Measurements from ENCODE around the gene GTF3C1.
"Not testable (repeated sequence)": the region's sequence is repeated elsewhere in the genome, so short reads cannot be mapped to it uniquely, and the experiment has no call there.

Gene GTF3C1

GRCh38 chr16:27571433-27572326 lies 22.0 kb upstream of the GTF3C1 start:
- no peak for FAIRE-seq
- no peak for DNase-seq (ENCODE audit: extremely low spot score, insufficient read length, low read depth)

DNA sequence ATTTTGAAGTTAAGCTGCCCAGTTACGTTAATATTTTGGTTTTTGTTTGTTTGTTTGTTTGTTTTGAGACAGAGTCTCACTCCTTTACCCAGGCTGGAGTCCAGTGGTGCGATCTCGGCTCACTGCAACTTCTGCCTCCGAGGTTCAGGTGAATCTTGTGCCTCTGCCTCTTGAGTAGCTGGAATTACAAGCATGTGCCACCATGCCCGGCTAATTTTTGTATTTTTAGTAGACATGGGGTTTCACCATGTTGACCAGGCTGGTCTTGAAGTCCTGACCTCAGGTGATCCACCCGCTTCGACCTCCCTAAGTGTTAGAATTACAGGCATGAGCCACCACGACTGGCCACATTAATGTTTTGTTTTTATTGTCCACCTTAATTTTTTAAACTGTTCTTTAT lies 21.3 kb upstream of the GTF3C1 start:
- not testable (repeated sequence) for FAIRE-seq; DNase-seq (ENCODE audit: extremely low spot score, insufficient read length, low read depth)

- DNase-seq (ENCODE audit: extremely low spot score, insufficient read length, low read depth) = no peak
- no peak for FAIRE-seq
Observed at GRCh38 chr16:27568077-27568476, 18.4 kb upstream of the GTF3C1 start.

DNA sequence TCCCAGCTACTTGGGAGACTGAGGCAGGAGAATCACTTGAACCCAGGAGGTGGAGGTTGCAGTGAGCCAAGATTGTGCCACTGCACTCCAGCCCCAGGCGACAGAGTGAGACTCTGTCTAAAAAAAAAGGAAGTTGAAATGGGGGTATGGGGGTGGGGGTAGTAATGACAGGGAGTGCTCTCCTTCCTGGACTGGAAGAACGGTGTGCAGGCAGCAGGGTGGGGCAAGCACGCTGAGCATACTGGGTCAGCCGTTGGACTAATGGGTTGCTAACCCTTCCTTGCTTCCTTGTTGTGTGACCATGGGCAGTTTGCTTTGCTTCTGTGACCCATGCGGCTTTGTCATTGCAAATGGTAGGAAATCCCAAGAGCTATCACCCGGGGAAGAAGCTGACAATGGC lies 16.7 kb upstream of the GTF3C1 start:
- DNase-seq (ENCODE audit: extremely low spot score, insufficient read length, low read depth) = no peak

DNA sequence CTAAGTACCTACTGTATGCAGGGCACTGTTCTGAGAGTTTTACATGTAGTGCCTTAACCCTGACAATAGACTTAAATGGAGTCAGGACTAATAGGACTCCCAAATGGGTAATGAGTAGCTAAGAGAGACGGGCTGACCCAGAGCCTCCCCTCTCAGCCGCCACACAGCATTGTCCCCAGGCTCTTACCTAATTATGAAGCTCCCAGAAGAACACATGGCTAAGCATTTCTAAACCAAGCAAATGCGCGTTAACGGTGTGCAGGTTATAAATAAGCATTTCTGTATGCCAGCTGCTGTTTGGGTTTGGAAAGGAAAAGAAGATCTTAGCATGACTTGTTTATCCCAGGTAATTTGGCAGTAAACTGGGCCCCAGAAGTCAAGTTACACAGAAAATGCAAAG lies 14.5 kb upstream of the GTF3C1 start:
- DNase-seq (ENCODE audit: extremely low spot score, insufficient read length, low read depth) = no peak
- FAIRE-seq = no peak

More for the DNA sequence above, 16.7 kb upstream of the GTF3C1 start:
- no peak for FAIRE-seq

GRCh38 chr16:27561216-27561615 lies 11.5 kb upstream of the GTF3C1 start:
- DNase-seq (ENCODE audit: extremely low spot score, insufficient read length, low read depth) = no peak

DNA sequence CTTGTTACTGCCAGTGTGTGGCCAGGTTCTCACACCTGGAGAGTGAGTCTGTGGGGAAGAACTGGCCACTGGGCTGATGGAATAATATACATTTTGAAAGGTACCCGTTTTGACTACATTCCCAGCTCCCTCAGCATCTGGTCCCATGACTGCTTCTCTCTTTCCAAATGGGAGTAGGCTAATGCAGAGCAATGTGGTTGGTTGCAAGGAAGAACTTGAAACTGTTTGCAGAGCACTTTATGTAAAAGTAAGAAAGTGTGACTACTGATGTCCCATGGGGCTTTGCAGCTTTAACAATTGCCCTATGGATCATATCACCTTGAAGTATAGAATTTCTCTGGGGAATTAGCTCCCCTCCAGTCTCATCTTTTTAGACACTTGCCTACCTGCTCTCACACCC lies 9.2 kb upstream of the GTF3C1 start:
- DNase-seq (ENCODE audit: extremely low spot score, insufficient read length, low read depth) = no peak
- no peak for FAIRE-seq

More at GRCh38 chr16:27561216-27561615, 11.5 kb upstream of the GTF3C1 start:
- FAIRE-seq = no peak

DNA sequence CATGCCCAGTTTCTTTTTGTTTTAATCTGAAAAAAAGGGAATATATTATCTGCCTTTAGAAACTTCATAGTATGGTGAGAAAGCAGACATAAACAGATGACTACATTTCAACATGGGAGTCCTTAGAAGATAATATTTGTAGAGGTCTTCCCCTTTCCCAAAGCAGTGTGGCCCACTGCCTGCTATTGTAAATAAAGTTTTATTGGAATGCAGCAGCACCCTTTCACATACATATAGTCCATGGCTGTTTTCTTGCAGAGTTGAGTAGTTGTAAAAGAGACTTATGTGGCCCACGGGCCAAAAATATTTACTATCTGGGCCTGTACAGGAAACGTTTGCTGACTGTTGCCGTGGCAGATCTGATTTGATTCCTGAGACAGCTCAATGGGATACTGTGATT lies 8.7 kb upstream of the GTF3C1 start:
- FAIRE-seq = no peak
- no peak for DNase-seq (ENCODE audit: extremely low spot score, insufficient read length, low read depth)

DNA sequence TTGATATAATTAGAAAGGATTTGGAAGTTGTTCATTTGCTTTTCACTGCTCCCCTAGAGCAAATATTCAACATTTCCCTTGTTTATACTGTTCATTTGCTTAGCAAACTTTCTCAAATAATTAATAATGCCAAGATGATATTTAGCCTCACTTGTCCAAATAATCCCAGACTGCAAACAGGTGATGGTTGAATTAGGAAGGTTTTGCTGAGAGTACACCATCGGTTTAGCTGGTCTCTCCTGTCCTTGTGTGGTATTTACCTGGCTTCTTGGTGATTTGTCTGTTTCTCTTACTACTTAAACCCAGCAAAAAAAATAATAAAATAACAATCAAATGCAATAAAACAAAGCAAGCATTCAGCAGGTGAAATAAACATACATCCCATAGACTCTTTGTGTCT lies 6.8 kb upstream of the GTF3C1 start:
- DNase-seq (ENCODE audit: extremely low spot score, insufficient read length, low read depth) (no peak), FAIRE-seq (no peak)

DNA sequence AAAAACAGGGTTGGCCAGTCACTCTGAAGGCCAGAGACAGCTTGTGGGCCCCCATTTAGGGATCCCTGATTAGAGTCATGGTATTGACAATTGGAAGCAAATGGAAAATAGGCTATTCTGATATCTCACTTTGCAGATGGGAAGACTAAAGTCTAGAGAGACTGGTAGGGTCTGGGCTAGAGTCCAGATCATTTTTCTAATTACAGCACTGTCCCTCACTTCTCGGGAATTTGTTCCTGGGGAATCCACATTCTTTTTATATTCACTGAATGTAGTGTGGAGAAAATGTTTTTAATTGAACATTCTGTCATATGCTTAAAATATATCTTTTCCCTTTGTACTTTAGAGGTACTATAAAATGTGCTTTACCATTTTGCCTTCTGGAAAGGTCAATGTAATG lies 1.3 kb upstream of the GTF3C1 start:
- DNase-seq (ENCODE audit: extremely low spot score, insufficient read length, low read depth) = no peak
- FAIRE-seq = no peak

DNA sequence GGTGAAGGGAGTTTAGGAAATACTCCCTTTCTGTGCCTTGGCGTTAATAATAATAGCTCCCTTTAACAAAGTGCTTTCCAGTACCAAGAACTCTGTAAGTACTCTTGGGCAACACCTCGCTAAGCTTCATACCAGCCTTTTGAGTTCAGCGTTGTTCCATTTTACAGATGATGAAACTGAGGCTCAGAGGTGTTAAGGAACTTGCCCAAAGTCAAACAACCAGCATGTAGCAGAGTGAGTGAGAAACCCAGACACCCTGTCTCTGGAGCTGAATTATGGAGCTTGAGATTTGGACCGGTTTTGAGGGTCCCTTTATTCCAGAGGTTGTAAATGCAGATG lies 838 bp upstream of the GTF3C1 start:
- DNase-seq (ENCODE audit: extremely low spot score, insufficient read length, low read depth) (no peak), FAIRE-seq (no peak)

- DNase-seq (ENCODE audit: extremely low spot score, insufficient read length, low read depth) (no peak), FAIRE-seq (no peak)
Observed at GRCh38 chr16:27549464-27549745, 308 bp downstream of the GTF3C1 start.

DNA sequence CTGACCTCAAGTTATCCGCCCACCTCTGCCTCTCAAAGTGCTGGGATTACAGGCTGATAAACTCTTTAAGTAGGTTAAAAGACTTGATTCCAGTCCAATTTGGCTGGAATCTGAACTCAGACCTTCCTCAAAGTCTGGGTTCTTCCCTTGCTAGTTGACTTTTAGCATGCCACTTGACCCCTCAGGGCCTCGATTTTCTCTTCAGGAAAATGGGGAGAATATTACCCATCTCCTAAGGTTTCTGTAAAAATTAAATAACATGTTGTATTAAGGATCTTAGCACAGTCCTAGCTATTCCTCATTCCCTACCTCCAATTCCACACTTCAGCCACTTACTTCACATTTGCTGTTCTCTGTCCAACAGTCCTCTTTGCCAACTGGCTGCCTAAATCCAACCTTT lies 1.9 kb downstream of the GTF3C1 start:
- FAIRE-seq = no peak

DNA sequence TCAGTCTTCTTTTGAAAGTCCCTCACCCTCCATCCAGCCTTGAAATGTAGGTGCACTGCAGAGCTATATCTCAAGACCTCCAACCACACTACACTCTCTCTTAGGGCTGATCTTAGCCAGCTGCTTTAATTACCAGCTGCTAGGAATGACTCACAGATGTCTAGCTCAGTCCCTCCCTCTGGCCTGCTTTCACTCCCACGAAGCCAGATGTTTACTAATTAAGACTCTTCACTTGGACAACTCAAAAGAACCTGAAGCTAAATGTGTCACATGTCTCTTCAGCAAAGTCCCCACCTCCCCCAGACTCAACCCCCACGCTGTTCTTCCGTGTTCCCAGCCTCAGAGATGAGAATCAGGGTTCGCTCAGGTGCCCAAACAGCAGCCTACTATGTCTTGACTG lies 2.6 kb downstream of the GTF3C1 start:
- FAIRE-seq (no peak), DNase-seq (ENCODE audit: extremely low spot score, insufficient read length, low read depth) (no peak)

More for the DNA sequence above, 1.9 kb downstream of the GTF3C1 start:
- DNase-seq (ENCODE audit: extremely low spot score, insufficient read length, low read depth) = no peak

- DNase-seq (ENCODE audit: extremely low spot score, insufficient read length, low read depth) = no peak
- FAIRE-seq = no peak
Observed at GRCh38 chr16:27544671-27545070, 5.0 kb downstream of the GTF3C1 start.

- no peak for FAIRE-seq
- DNase-seq (ENCODE audit: extremely low spot score, insufficient read length, low read depth) = no peak
Observed at GRCh38 chr16:27543801-27544200, 5.9 kb downstream of the GTF3C1 start.

- no peak for FAIRE-seq
Observed at GRCh38 chr16:27539636-27540035, 10.1 kb downstream of the GTF3C1 start.

DNA sequence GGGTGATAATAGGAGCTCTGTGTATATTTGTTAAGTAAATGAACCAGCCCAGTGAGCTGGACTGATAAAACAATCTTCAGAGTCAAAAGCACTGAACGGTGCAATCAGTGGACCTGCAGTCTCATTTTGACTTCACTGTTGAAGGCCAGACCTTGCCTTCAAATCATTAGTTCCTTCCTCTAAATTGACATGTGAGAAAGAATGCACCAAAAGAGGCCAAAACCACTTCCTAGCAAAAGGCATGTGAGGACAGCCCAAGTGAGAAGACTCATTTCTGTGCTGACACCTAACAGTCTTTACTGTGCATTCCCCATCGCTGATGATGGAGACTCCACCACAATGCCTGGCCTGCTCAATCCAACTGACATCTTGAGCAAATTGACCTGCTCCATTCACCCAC lies 10.6 kb downstream of the GTF3C1 start:
- DNase-seq (ENCODE audit: extremely low spot score, insufficient read length, low read depth) (no peak), FAIRE-seq (no peak)

More at GRCh38 chr16:27539636-27540035, 10.1 kb downstream of the GTF3C1 start:
- DNase-seq (ENCODE audit: extremely low spot score, insufficient read length, low read depth) = no peak

- FAIRE-seq (no peak), DNase-seq (ENCODE audit: extremely low spot score, insufficient read length, low read depth) (no peak)
Observed at GRCh38 chr16:27538528-27538927, 11.2 kb downstream of the GTF3C1 start.

- FAIRE-seq (no peak), DNase-seq (ENCODE audit: extremely low spot score, insufficient read length, low read depth) (no peak)
Observed at GRCh38 chr16:27534256-27534655, 15.5 kb downstream of the GTF3C1 start.

- no peak for FAIRE-seq
- no peak for DNase-seq (ENCODE audit: extremely low spot score, insufficient read length, low read depth)
Observed at GRCh38 chr16:27531826-27532800, 17.6 kb downstream of the GTF3C1 start.

Data from GM18507 (cell line).